Measurements from ENCODE around the gene ECT2.
A peak's percentile ranks its signal among the peaks of the same experiment; 100 is the strongest.
"Not testable (repeated sequence)": the region's sequence is repeated elsewhere in the genome, so short reads cannot be mapped to it uniquely, and the experiment has no call there.

Gene ECT2

GRCh38 chr3:172739462-172739861 is 11.1 kb upstream of the ECT2 start:
- no peak for DNase-seq

DNA sequence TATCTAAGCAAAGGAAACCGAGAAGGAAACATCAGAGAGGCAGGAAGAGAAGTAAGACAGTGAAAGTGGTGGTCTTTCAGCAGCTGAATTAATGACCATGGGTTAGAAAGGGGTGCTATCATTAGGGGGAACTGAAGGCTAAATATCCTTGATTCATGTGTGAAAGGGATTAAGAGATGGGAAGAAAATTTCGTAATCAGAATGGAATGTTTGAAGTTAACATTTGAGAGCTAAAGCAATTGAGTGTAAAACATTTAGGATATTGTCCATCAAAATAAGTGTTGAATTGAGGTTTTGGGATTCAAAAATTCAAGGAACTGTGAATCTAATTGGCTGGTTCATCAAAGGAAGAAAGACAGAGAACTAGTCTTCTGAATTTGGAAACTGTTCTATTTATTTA is 4.1 kb upstream of the ECT2 start:
- no peak for DNase-seq

DNA sequence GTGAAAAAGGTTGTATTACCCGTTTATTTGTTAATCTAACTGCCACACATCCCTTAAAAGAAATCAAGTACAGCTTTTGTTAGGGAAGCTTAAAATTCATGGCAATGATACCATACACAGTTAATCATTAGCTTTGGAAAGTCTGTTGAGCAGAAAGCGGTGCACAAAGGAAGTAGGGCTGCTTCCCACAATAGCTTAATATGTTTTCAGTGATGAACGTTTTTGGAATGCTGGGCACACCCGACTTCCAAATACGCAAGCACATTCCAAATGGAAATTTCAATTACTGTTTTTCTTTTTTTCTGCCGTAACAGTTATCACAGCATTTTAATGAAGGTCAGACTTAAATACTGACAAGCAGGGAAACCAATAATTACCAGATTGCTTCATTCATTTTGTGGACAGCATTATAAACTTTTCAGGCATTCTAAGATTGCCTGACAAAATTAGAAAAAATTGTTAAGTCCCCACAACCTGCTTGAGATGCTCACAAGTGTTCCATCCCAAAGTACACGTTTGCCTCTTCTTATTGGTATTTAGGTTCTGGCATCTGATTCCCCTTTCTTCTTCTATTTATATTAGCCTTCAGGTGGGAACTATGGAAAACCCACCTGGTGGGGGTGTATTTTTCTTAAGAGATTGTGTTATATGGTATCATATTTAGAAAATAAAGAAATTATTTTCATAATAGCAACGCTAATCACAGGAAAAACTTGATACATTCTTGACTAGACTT is 1.1 kb upstream of the ECT2 start:
- peak; percentile 83 for DNase-seq

DNA sequence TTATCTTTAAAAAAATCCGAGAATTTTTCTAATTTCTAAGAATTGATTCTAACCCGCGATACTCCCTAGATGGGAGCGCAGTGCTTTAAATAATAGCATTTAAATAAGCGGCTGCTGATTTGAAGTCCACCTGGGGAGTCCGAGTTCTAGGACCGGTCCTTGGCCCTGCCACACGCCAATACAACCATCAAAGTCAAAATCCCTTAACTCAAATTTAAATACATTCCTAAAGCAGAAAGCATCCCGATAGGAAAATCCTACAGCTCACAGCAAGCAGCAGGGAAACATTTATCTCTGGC is 508 bp upstream of the ECT2 start:
- DNase-seq = peak; percentile 56

- peak; percentile 47 for DNase-seq
Measured at GRCh38 chr3:172751175-172751704, 714 bp downstream of the ECT2 start.

- no peak for DNase-seq
Measured at GRCh38 chr3:172752651-172753050, 2.1 kb downstream of the ECT2 start.

- DNase-seq = no peak
Measured at GRCh38 chr3:172753125-172753524, 2.6 kb downstream of the ECT2 start.

DNA sequence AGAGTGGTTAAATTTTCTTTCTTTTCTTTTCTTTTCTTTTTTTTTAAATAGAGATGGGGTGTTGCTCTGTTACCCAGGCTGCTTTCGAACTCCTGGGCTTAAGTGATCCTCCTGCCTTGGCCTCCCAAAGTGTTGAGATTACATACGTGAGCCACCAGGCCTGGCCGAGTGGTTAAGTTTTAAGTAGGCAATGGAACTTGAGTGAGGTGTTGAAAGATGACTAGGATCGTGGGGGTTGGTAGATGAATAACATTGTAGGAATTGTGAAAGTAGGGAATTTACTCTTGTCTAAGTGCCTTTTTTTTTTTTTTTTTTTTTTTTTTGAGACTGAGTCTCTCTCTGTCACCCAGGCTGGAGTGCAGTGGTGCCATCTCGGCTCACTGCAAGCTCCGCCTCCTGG is 9.9 kb downstream of the ECT2 start:
- not testable (repeated sequence) for DNase-seq

- DNase-seq = no peak
Measured at GRCh38 chr3:172766241-172766640, 15.7 kb downstream of the ECT2 start.

- DNase-seq = no peak
Measured at GRCh38 chr3:172766718-172767405, 16.3 kb downstream of the ECT2 start.

DNA sequence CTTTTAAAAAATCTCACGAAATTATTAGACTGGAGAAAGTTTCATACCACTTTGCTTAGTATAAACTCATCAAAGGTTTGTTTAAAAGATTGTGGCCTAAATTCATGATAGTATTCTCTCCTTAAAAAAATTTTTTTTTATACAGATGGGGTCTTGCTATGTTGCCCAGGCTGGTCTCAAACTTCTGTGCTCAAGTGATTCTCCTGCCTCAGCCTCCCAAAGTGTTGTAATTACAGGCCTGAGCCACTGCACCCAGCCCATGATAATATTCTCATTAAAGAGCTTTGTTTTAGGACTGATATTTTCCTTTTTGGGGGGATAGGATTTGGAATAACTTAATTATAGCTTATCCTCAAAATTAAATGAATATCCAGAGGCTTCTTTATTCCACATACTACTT is 19.9 kb downstream of the ECT2 start:
- DNase-seq = no peak

DNA sequence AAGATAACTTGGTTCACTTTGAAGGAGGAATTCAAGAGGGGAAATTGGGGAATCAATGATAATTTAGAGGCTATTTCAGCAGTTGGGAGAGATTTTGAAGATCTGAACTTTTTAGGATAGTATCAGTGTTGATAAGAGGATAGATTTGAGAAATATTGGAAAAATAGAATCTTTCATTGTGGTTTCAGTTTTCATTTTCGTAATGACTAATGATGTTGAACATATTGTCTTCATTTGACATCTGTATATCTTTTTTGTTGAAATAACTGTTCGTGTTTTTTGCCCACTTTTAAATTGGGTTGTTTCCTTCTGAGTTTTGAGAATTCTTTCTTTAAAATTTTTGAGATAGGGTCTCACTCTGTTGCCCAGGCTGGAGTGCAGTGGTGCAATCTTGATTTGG is 21.1 kb downstream of the ECT2 start:
- DNase-seq = no peak

DNA sequence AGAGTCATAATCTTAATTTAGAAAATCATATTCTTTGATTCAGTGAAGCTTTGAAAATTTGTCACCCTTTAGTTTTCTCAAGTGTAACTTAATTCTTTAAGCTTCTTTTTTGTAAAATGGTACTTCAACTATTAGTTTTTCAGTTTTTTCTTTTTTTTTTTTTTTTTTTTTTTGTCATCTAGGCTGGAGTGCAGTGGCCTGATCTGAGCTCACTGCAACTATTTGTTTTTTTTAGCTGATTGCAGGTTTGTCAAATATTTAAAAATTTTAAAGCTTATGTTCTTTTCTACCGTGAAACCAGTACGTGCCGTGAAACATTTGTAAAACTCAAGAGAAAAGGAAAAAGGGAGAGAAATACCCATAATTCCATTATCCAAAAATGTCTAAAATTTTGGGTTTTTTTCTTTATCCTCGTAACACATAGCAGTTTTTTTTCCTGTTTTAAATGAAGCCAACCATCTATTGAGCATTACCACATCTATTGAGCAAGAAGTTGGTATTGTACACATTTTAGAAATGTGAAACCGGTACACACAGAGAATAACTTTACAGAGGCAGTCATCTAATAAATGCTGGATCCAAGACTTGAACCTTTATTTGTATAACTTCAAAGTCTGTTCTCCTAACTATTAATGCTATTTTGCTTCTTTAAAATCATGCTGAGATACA is 25.7 kb downstream of the ECT2 start:
- DNase-seq = no peak

DNA sequence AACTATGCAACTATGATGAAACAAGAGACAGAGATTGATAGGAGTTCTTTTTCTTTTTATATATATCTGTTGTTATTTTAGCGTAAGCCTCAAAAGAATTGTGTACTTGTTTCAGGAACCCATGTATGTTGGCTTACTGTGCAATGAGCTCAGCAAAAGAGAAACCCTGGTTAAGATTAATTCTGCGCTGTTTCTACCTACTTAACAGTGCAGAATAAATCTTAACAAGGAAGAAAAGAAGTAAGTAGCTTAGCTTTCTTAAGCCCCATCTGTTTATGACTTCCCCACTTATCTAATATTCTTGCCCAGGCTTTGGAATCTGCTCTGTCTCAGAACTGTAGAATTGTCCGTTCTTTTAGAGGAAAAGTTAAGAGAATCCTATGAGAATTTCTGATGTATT is 27.4 kb downstream of the ECT2 start:
- no peak for DNase-seq

DNA sequence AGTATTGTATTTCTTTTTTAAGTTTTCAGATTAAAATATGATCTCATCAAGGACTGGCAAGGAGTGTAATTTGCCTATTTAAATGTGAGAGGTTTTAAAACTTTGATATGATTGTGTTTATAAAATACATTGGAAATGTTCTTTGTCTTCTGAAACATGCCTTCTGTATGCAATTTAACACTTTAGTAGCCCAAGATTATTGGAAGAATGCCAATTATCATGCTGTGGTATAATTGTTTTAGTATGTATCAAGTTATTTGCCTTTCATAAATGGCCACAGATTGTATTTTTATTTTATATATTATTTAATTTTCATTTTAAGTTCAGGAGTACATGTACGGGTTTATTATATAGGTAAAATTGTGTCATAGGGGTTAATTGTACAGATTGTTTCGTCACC is 31.7 kb downstream of the ECT2 start:
- no peak for DNase-seq

GRCh38 chr3:172786036-172786435 is 35.5 kb downstream of the ECT2 start:
- no peak for DNase-seq

GRCh38 chr3:172787019-172787418 is 36.5 kb downstream of the ECT2 start:
- DNase-seq = no peak

- no peak for DNase-seq
Measured at GRCh38 chr3:172787746-172788145, 37.2 kb downstream of the ECT2 start.

- DNase-seq = no peak
Measured at GRCh38 chr3:172799246-172799645, 48.7 kb downstream of the ECT2 start.

DNA sequence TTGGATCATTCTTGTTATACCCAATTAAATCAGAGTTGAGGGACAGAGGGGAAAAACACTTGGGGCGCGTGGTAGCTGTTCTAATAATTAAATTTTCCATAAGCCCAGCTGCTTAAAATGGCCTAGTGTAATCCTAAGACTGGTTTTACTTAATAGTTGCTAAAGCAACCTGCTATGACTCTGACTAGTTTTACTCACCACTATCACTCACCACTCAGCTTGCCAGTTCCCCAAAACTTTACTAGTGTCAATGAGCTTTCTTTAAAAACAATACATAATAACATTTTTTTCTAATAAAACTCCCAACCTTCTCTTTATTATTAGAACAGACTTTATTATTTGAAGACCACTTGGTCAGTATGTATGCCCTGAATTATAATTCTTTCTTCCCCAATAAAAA is 49.6 kb downstream of the ECT2 start:
- DNase-seq = no peak

GRCh38 chr3:172803489-172803888 is 53.0 kb downstream of the ECT2 start:
- DNase-seq = no peak

DNA sequence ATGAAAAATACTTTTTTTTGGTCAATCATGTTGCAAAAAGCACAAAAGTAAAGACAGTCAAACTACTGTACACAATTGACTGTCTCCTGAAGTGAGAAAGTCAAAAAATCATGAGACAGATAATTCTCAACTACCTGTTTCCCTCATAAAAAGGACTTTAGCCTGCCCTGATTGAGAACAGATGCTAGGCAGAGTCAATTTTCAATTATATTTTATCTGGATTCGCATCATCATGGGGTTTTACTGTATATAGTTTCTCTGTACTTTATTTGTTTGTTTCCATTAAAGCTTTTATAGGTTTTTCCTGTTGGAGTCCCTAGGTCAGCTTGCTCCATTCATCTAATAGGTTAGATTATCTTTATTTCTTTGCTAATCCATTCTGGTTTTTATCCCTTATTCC is 53.8 kb downstream of the ECT2 start:
- DNase-seq = no peak

- DNase-seq = no peak
Measured at GRCh38 chr3:172808969-172809546, 58.5 kb downstream of the ECT2 start.

GRCh38 chr3:172811099-172811498 is 60.6 kb downstream of the ECT2 start:
- no peak for DNase-seq

All from NCI-H774 (cell line).